NCI-H2171 treated with DMSO at 0.1 percent for 48 hours (cell line): ENCODE results near the gene CNOT11.

Source experiments
- DNase-seq: peaks from one replicate; lab custom pipeline; 2025; lab: John Stamatoyannopoulos, UW

CNOT11 gene

DNA sequence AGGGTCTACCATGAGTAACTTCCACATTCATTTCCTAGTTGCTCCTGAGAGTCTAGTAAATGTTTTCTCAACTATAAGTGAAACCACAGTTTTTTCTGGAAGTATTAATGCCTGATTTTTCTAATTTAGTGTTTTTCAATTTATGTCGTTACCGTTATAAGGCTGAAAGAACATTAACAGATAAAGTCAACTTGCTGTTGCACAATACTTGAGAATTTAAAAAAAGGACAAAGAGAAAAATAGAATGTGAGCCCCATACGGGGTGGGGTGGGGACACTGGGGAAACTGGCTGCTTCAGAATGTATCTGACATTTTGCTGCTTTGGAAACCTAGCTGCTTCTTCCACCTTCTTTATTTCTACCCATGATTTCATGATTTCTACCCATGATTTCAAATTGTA, 26.2 kb downstream of the CNOT11 start:
- no peak for DNase-seq

DNA sequence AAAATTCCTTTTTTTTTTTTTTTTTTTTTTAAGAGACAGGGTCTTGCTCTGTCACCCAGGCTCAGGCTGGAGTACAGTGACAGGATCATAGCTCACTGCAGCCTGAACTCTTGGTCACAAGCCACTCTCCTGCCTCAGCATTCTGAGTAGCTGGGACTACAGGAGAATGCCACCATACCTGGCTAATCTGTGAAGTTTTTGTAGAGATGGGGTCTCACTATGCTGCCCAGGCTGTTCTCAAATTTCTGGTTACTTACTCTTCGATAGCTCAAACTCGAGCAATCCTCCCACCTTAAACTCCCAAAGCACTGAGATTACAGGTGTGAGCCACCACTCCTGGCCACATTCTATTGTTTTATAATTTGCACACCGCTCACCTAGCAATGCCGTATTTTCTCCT, 28.8 kb downstream of the CNOT11 start:
- no peak for DNase-seq

DNA sequence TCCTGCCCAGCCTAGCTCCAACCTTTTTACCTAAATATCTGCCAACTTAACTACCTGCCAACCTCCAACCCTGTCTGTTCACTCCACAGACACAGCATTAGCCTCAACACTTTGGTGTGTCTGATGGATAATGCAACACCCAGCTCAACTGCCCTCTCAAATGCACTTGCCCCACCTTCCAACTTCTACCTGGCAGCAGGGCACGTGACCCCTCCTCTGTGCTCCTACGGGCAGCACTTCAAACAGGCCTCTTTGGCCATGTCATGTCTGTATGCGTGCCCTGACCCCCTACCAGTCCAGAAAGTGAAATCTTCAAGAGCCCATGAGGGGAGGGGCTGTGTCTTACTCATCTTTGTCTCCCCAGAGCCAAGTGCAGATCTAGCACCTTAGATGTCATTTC, 30.3 kb downstream of the CNOT11 start:
- no peak for DNase-seq

DNA sequence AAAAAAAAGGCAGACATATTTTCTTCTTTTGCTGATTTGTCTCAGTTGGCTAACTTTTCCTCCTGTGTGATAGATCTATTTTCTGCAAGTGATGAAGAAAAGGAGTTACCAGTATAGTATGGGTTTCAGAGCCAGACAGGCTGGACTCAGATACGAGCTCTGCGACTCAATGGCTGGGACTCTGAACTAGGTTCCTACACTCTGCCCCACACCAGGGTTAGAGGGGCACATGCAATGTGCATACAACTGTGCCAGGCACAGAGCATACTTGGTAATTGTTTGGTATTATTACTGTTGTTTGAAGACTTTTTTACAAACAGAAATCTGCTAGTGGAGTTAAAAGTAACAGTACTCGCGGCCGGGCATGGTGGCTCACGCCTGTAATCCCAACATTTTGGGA, 34.0 kb downstream of the CNOT11 start:
- no peak for DNase-seq

DNA sequence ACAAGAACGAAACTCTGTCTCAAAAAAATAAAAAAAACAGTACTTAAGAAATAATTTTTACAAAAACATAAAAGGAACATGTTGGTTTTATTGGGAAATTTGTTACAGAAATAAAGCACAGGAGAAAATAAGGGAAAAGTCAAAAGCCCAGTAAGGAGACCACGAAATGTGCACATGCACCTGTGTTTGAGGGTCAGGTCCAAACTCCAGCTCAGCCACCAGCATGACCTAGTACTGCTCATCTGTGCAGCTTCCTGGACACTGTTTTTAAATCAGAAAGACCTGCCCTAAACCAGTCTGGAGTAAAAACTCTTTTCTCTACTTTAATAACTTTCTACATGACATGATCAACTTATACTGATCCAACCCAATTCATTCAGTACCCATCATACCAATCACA, 34.6 kb downstream of the CNOT11 start:
- no peak for DNase-seq

DNA sequence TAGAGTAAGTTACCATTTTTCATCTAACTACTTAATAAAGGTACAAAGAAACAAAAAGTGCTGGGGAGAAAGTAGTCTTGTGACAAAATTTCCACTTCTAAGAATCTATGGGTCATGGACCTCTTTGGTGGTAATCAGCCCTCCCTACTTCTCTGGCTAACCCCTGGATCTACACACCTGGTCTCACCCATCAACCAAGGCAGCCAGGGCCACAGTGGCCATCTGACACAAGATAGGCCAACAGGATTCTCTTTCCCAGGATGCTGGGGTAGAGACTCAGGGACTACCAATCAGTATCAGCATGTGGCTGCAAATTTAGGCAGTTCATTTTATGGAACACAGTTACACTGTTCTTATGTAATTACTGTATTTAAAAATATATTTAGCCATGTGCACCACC, 38.0 kb downstream of the CNOT11 start:
- no peak for DNase-seq

DNA sequence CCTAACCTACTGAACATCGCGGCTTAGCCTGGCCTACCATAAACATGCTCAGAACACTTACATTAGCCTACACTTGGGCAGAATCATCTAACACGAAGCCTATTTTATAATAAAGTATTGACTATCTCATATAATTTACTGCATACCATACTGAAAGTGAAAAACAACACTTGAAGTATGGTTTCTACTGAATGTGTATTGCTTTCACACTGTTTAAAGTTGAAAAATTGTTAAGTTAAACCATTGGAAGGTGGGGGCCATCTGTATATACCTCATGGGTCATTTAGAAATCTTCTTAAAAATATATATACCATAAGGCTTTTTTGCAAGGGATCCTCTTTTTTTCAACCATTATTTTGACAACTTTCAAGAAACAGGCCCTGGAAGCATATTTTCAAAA, 39.3 kb downstream of the CNOT11 start:
- no peak for DNase-seq

DNA sequence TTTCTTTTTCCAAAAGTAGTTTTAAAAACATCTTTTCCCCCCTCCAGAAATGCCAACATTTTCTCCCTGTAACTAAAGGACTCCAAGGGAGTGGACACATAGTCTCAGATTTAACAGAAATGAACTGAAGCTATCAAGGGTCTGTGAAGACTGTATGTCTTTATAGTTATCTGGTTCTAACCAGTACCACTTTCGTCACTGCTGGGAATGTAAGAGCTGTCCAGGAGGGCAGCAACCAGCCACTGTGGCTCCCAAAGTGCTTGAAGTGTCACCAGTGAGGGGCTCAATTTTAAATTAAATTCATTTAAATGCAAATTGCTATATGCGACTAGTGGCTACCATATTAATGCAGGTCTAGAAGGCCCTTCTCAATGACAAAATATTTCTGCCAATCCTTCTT, 40.9 kb downstream of the CNOT11 start:
- DNase-seq = no peak

DNA sequence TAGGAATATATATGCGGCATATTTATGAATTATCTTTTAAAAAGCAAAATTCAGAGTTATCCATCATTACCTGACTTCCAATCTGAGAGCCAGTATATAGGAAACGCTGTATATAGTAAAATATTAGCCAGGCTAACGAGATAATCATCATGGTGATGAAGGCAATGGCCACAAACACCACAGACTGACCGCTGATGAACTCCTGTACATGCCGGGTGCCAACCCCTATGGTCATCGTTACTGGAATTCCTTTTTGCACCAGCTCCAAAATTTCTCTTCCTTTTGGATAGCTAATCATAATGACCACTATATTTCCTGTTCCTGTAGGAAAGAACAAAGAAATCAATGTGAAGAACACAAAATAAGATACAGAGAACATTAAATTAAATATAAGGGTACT, 42.2 kb downstream of the CNOT11 start:
- no peak for DNase-seq

DNA sequence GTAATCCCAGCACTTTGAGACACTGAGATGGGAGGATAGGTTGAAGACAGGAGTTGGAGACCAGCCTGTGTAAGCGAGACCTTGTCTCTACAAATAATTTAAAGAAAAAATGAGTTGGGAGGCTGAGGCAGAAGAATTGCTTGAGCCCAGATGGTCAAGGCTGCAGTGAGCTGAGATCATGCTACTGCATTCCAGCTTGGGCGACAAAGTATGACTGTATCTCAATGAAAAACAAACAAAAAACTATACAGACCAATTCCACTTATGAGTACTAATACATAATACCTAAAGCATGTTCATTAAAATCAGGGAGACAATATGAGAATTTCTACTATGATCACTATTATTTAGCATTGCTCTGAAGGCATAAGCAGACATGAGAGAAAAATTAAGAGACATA, 43.2 kb downstream of the CNOT11 start:
- DNase-seq = no peak

DNA sequence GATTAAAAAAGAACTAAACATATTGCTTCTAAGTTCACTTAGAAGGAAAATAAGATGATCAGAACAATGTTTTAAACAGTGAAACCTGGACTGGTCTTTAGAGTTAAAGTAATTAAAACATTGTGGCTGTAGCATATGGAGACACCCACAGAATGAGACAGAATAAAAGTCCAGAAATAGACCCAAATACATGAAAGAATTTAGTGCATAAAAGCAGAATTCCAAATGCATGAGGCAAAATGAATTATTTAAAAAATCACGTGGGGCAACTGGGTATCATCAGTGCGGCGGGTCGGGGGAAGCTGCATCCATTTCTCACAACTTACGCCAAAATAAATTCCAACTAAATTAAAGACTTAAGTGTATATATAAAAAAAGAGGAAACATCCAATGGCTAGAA, 43.7 kb downstream of the CNOT11 start:
- DNase-seq = no peak

DNA sequence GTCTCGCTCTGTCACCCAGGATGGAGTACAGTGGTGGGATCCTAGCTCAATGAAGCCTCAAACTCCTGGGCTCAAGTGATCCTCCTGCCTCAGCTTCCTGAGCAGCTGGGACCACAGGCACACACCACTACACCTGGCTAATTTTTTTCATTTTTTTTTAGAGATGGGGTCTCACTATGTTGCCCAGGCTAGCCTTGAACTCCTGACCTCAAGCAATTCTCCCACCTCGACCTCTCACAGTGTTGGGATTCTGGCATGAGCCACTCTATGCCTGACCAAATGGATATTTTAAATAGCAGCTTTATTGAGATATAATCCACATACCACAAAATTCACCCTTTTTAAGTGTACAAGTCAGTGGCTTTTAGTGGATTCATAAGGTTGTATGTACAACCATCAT, 44.7 kb downstream of the CNOT11 start:
- DNase-seq = no peak

DNA sequence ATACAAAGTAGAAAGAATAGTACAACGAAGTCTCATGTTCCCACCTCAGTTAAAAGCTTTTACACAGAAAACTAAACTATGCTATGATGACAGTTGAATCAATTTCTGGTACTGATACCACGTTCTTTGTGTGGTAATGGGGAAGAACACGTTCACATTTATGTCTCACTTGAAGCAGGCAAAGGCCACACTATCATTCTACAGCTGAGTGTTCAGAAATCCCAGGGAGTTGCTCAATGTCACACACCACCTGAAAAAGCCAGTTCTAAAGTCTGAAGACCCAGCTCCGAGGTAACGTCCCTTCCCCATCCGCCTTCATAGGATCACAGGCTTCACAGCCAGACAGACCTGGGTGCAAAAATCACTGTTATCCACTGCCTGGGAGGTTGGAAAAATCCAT, 46.9 kb downstream of the CNOT11 start:
- no peak for DNase-seq

DNA sequence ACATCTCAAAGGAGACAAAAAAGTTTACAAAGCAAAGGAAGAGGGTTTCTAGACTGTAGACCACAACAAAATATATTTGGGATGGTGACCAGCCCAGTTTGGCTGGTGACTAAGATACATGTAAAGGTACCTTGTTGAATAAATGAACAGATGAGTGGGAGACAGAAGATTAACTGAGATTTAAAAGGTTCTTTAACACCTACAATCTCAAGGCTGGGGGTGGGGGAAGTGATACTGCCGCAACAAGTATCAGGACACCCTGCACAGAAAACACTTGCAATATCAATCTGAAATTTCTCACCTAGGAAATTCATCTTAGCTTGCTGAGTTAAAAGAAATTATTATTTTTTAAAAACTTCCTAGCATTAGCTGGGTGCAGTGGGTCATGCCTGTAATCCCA, 47.5 kb downstream of the CNOT11 start:
- DNase-seq = no peak

DNA sequence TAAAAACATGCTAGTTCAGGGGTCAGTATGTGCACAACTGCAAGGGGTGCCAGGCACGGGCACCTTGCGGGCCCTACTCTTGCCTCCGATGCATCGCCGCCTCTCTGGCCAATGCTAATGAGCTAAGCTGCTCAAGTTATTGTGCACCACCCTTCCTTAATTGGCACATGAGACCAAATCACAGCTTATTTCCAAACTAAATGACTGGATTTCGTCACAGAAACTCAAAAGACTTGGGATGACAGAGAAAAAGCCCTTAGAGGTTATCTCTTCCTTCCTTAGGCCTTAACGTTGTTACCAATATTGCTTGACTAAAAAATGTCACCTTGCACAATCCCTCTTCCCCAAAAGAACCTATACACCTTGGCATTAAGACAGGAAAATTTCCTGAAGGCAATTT, 48.1 kb downstream of the CNOT11 start:
- DNase-seq = no peak

DNA sequence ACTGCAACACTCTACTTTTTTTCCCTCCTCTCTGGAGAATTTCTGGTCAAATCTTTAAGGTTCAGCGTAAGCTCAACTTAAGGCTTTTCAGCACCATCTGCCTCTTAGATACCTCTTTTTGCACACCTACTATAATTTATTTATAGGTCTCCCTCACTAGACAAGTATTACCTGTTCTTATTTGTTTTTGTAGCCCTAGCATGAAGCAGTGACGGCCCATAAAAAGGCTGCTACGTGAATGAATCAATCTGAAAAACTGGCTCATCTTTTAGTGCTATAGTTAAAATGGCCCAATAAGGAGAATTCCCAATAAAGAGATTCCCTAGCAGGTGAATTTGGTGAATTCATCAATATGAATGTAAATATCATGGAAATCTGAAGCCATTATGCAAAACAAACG, 49.3 kb downstream of the CNOT11 start:
- DNase-seq = no peak

DNA sequence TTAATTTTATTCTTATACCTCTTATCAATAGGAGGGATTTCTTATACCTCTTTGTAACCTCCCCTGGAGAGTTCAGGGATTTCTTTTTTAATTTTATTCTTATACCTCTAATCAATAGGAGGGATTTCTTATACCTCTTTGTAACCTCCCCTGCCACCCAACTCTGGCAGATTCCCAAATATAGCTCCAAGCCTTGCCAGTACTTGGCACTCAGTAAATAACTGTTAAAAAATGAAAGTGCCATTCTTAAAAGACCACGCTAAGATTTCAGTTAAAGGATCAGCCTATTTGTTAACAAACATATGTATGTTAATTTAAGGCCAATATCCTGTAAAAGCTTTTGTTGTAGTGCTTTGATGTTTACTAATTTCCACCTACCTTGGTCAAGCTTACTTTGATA, 51.0 kb downstream of the CNOT11 start:
- DNase-seq = no peak

DNA sequence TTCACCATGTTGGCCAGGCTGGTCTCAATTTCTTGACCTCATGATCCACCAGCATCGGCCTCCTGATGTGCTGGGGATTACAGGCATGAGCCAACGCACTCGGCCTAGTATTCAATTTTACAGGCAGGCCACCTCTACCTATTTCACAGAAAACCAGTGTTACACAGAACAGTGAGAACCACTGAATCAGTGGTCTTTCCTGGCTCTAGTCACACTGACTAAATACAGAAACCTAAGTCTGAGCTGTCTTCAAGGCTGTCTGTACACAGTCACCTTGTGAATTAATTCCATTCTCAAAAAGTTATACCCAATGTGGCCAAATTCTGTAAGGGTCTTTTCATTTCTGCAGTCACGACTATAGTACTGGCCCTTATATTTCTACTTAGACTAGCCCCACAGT, 52.3 kb downstream of the CNOT11 start:
- no peak for DNase-seq

DNA sequence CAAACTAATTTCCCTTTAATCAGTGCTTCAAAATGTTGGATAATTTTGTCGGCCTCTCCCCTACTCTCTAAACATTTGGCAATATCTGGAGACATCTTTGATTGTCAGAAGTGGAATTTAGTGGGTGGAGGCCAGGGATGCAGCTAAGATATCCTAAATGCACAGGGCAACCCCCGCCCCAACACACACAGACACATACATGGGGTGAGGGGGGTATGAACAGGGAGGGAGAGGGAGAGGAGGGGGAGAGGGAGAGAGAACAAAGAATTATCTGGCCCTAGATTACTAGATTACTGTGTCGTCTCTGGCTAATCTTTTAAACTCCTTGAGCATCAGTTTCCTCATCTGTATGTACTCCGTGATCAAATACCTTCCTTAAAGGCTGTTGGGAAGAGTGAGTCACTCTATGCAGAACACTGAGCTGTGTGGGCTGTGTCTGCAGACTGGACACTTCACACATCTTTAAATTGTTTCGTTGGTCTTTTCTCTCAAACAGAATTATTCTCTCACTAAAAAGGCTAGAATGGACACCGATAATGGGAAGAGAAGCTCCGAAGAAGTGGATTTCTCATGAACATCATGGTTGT, 52.9 kb downstream of the CNOT11 start:
- no peak for DNase-seq

DNA sequence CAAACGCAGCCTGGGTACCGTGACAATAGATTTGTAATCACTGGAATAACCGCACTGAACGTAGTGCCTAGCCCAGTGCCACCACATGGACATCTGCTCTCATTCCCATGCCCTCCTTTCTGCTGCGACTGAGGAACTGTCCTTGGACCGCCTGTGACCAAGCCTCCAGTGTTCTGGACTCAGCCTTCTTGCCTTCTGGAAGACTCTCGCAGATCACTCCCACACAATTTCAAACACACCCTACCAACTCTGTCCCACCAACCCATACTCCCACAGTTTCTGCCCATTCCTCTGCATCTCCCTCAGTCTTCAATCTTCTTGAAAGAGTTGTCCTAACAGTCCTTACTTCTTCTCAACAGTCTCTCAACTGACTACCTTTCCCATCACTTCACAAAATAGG, 53.7 kb downstream of the CNOT11 start:
- no peak for DNase-seq

DNA sequence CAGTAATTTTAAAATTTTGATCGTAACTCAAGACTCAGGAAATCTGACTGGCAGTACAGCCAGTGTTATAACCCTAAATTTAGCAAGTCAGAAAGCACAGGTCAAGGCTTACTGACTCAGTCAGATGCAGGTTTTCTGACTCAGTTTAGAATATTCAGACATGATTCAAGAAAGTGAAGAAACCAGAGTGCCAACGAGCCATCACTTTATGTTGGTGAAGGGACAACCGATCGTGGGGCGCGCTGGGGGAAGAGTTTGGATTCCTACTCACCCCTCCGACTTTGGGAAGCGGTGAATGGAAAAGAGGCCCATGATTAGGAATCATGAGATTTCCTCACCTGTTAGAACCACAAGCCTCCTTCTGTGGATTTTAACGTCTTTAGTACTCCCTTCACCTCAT, 54.8 kb downstream of the CNOT11 start:
- no peak for DNase-seq

DNA sequence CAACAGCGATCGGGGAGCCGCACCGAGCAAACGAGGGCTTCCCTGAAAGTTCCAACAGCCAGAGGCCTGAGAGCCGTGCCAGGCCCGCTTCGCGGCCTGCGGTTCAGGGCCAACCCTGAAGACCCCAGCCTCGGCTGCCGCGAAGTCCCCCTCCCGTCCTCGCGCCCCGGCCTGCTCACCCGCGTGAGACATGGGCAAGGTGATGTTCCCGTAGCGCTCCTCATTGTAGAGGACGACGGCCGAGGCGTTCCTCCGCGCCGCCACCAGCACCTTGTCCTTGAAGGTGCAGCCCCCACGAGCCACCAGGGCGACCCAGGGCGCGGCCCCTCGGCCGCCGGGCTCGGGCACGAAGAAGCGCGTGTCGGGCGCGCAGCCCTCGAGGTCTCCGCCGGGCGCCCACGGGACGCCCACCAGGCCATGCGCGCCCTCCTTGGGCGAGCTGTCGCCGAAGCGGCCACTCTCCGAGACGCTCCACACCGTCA, 55.3 kb downstream of the CNOT11 start:
- peak; percentile 22 for DNase-seq

DNA sequence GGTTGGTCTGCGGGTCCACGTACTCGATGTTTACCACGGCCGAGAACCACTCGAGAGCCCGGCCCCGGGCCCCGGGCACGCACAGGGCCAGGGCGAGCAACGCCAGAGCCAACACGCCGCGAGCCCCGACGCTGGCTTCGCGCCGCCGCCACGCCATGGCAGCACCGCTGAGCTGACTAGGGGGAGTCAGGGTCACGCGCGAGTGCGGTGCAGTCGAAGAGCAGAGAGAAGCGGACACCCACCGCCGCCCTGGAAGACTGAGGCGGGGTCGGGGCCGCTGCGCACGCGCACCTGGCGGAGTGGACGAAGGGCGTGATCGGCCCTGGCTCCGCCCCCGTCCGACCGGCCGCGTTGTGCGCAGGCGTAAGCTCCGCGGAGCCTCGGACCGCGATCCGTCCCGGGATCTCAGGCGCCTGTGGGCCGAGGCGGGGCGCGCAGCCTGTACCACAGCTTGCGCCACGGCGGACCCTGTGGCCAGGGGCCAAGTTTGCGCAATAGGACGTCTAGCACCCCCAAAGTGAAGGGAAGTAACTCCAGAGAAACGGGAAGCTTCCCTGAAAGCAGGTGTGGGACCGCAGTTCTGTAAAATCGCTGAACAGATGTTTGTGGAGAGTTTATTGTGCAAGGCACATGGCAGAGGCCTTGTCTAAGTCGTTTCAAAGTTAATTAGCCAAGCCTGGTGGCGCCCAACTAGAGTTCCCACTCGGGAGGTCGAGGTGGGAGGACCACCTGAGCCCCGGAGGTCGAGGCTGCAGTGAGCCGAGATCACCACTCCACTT, 55.9 kb downstream of the CNOT11 start, which contains the start of gene RNF149:
TSS of gene RNF149 (minus strand) at position 270 of the 779 bp plus-strand sequence. CDS start at position 157, 113 bp downstream.
- DNase-seq = peak; percentile 90
